OCI-LY7 (cell line): ENCODE data around the gene DNMT3B.

ENCODE experiments used
- CTCF ChIP-seq: fragments of 200-600 bp; sonication (generic); conservative IDR thresholded peaks from 2 replicates; pipeline ENCODE4 v1.5.1; 2014; ENCODE audit warnings: mild to moderate bottlenecking, antibody characterized with exemption, low read length, moderate library complexity, mixed read lengths
- EZH2phosphoT487 ChIP-seq: fragments of 200-600 bp; sonication (generic); IDR thresholded peaks from 2 replicates; pipeline ENCODE4 v1.6.1; 2018; ENCODE audit warnings: low read depth, borderline replicate concordance, mild to moderate bottlenecking, mixed run types, antibody characterized with exemption, low read length, moderate library complexity, mixed read lengths

- TF ChIP-seq CTCF (no peak), EZH2phosphoT487 (no peak)
These were observed 66.0 kb downstream of the DNMT3B start for GRCh38 chr20:32828029-32828680.
